ENCODE results near the gene NAA15.
A peak's percentile ranks its signal among the peaks of the same experiment; 100 is the strongest.
"Not testable (repeated sequence)": the region's sequence is repeated elsewhere in the genome, so short reads cannot be mapped to it uniquely, and the experiment has no call there.

Gene NAA15

DNA sequence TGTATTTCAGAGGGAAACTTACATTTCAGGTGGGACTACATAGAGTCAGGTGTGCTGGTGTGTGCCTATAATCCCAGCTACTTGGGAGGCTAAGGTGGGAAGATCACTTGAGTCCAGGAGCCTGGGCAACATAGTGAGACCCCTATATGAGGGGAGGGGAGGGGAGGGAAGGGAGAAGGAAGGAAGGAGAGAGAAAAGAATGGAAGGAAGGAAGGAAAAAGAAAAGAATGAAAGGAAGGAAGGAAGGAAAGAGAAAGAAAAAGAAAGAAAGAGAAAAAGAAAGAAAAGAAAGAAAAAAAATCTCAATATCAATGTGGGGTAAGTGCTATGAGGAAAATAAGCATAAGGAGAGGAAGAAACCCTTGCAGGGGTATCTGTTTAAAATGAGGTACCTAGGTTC lies 109.0 kb downstream of the NAA15 start:
- POLR2A ChIA-PET = no interaction called here
- TF ChIP-seq ARNT (IDR thresholded peaks at IDR 0.05) = no peak
- no peak for TF ChIP-seq ELF4 (IDR thresholded peaks at IDR 0.05)
- TF ChIP-seq ZNF384 (IDR thresholded peaks at IDR 0.05) = no peak
- no peak for TF ChIP-seq FOXK2 (IDR thresholded peaks at IDR 0.05)
- TF ChIP-seq SP1 (IDR thresholded peaks at IDR 0.05) = no peak
- no peak for TF ChIP-seq SUZ12 (IDR thresholded peaks at IDR 0.05)
- TF ChIP-seq, protein P1, sequence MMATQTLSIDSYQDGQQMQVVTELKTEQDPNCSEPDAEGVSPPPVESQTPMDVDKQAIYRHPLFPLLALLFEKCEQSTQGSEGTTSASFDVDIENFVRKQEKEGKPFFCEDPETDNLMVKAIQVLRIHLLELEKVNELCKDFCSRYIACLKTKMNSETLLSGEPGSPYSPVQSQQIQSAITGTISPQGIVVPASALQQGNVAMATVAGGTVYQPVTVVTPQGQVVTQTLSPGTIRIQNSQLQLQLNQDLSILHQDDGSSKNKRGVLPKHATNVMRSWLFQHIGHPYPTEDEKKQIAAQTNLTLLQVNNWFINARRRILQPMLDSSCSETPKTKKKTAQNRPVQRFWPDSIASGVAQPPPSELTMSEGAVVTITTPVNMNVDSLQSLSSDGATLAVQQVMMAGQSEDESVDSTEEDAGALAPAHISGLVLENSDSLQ (IDR thresholded peaks at IDR 0.05) = no peak
- no peak for TF ChIP-seq NFRKB (IDR thresholded peaks at IDR 0.05)
- TF ChIP-seq HDGF (IDR thresholded peaks at IDR 0.05; ENCODE audit: borderline replicate concordance) = no peak
- TF ChIP-seq TARDBP (IDR thresholded peaks at IDR 0.05) = no peak
- no peak for DNase-seq (ENCODE audit: extremely low spot score)
- CTCF ChIA-PET = no interaction called here

DNA sequence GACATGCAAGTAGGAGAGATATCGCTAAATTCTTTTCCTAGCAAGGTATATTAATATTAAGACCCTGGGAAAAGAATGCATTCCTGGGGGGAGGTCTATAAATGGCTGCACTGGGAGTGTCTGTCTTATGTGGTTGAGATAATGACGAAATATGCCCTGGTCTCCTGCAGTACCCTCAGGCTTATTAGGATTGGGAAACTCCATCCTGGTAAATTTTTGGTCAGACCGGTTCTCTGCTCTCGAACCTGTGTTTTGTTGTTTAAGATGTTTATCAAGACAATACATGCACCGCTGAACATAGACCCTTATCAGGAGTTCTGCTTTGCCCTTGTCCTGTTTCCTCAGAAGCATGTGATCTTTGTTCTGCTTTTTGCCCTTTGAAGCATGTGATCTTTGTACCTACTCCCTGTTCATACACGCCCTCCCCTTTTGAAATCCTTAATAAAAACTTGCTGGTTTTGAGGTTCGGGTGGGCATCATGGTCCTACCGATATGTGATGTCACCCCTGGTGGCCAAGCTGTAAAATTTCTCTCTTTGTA lies 113.4 kb downstream of the NAA15 start:
- POLR2A ChIA-PET; CTCF ChIA-PET; DNase-seq (ENCODE audit: extremely low spot score): not testable (repeated sequence)

DNA sequence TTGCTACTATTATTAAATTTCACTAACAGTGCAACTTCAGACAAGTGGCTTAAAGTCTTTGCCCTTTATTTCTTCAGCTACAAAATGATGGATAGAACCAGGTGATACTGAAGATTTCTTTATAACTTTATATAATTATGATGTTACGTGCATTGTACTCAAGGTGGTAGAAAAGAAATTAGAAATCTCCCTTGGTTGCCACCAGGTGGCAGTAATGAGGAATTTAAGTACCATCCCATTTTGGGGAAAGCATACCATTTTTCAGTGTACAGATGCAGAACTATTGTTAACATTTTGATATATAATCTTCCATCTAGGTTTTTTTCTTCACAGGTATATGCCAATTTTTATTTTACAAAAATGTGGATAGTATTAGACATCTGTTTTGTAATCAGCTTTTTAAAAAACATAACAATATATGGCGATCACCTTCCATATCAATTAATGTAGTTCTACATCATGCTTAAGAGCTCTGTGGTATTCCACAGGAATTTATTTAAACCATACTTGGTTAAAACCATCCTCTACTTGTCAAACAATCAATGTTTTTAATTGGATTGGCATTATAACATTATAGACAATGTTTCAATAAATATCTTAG lies 114.9 kb downstream of the NAA15 start:
- CTCF ChIA-PET = interaction anchor here (0.5 to 0.9 kb wide), 5 partner anchors 10 to 393 kb away, joined by 3 to 5 read pairs (median 4); no protein-coding TSS in a partner anchor

DNA sequence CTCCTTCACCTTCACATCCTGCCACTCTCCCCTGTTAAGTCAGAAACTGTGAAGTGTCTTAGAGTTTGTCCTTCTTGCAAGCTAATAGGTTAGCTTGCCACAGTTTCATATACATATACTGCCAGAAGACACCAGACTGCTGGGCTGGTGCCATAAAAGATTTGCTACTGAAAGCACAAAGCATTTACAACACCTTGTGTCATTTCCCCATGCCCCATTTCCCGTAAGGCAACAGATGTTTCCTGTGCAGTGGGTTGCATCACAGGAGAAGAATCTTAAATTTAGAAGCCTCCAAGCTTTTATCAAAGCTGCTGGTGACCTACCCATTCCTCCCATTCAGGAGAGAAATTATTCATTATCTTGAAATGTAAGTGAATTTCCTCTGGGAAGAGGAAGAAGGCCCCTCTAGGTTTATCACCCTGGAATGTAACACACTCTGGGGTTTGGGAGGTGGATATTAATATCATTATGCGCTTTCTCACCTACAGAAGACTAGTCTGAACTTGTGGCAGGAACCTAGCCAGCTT lies 118.1 kb downstream of the NAA15 start:
- ChIA-PET CTCF (interaction anchor here (0.6 to 0.7 kb wide), 2 partner anchors 33 to 176 kb away, joined by 3 read pairs; no protein-coding TSS in a partner anchor), POLR2A (interaction anchor here (0.8 kb wide), 1 partner anchor 34 kb away, joined by 3 read pairs; no protein-coding TSS in a partner anchor)
- TF ChIP-seq NFRKB (IDR thresholded peaks at IDR 0.05) = no peak
- DNase-seq (ENCODE audit: extremely low spot score) = no peak

More for the DNA sequence above, 114.9 kb downstream of the NAA15 start:
- TF ChIP-seq CTBP1 (IDR thresholded peaks at IDR 0.05; ENCODE audit: borderline replicate concordance) (no peak), ELF4 (IDR thresholded peaks at IDR 0.05) (no peak), LEF1 (IDR thresholded peaks at IDR 0.05; ENCODE audit: borderline replicate concordance) (no peak), HDGF (IDR thresholded peaks at IDR 0.05; ENCODE audit: borderline replicate concordance) (no peak), FOXM1 (IDR thresholded peaks at IDR 0.05; ENCODE audit: borderline replicate concordance) (no peak), BHLHE40 (IDR thresholded peaks at IDR 0.05; ENCODE audit: borderline replicate concordance) (no peak), ZNF384 (IDR thresholded peaks at IDR 0.05) (no peak)
- DNase-seq (ENCODE audit: extremely low spot score) = peak; percentile 39
- POLR2A ChIA-PET = no interaction called here

DNA sequence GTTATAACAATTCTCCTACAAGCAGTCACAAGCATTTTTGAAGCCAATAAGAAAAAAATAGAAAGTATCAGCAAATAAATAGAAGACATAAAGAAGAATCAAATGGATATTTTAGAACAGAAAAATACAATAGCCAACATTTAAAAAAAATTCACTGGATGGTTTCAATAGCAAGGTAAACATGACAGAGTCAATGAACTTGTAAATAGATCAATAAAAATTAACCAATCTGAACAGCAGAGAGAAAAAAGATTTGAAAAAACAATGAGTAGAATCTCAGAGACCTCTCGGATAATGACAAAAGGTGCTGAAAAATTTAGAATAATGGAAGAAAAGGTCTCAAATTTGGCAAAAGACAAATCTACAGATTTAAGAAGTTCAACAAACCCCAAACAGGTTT lies 119.3 kb downstream of the NAA15 start:
- POLR2A ChIA-PET = no interaction called here
- no peak for TF ChIP-seq BHLHE40 (IDR thresholded peaks at IDR 0.05; ENCODE audit: borderline replicate concordance)
- TF ChIP-seq FOXA1 (IDR thresholded peaks at IDR 0.05) = no peak
- TF ChIP-seq CTBP1 (IDR thresholded peaks at IDR 0.05; ENCODE audit: borderline replicate concordance) = no peak
- TF ChIP-seq SUZ12 (IDR thresholded peaks at IDR 0.05) = no peak
- TF ChIP-seq L3MBTL2 (conservative IDR thresholded peaks at IDR 0.05) = no peak
- no peak for TF ChIP-seq FOXK2 (IDR thresholded peaks at IDR 0.05)
- TF ChIP-seq TARDBP (IDR thresholded peaks at IDR 0.05) = no peak
- TF ChIP-seq ARNT (IDR thresholded peaks at IDR 0.05) = no peak
- no peak for TF ChIP-seq LEF1 (IDR thresholded peaks at IDR 0.05; ENCODE audit: borderline replicate concordance)
- TF ChIP-seq, protein P1 (IDR thresholded peaks at IDR 0.05) = no peak
- no peak for TF ChIP-seq SP1 (IDR thresholded peaks at IDR 0.05)
- no peak for TF ChIP-seq HDGF (IDR thresholded peaks at IDR 0.05; ENCODE audit: borderline replicate concordance)
- no peak for TF ChIP-seq ZNF384 (IDR thresholded peaks at IDR 0.05)
- no peak for TF ChIP-seq NFRKB (IDR thresholded peaks at IDR 0.05)
- CTCF ChIA-PET = interaction anchor here (0.6 kb wide), 1 partner anchor 113 kb away, joined by 6 read pairs; no protein-coding TSS in a partner anchor
- no peak for DNase-seq (ENCODE audit: extremely low spot score)

DNA sequence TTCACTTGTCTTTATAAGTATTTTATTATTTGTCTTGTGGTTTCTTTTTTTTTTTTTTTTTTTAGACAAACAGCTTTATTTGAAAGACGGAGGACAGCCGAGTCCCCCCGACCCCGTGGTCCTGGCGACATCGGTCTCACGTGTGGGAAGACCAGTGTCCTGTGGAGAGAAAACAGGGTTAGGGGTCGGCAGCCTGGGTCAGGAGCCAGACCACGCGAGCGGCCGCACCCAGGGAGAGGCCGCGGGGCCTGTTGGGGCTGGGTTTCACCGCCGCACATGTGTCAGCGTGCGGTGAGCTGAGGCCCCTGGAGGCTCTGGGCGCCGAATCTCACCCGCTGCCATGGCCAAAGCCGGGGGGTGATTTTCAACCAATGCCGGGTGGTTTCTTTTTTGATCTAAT lies 134.8 kb downstream of the NAA15 start:
- CTCF ChIA-PET = interaction anchor here (0.7 kb wide), 1 partner anchor 172 kb away, joined by 4 read pairs; no protein-coding TSS in a partner anchor
- TF ChIP-seq SUZ12 (IDR thresholded peaks at IDR 0.05) (no peak), SP1 (IDR thresholded peaks at IDR 0.05) (no peak), FOXM1 (IDR thresholded peaks at IDR 0.05; ENCODE audit: borderline replicate concordance) (no peak), FOXA1 (IDR thresholded peaks at IDR 0.05) (no peak), NFRKB (IDR thresholded peaks at IDR 0.05) (no peak), ARNT (IDR thresholded peaks at IDR 0.05) (no peak), ZNF384 (IDR thresholded peaks at IDR 0.05) (no peak), FOXK2 (IDR thresholded peaks at IDR 0.05) (no peak), ELF4 (IDR thresholded peaks at IDR 0.05) (no peak), BHLHE40 (IDR thresholded peaks at IDR 0.05; ENCODE audit: borderline replicate concordance) (no peak), HDGF (IDR thresholded peaks at IDR 0.05; ENCODE audit: borderline replicate concordance) (no peak), CTBP1 (IDR thresholded peaks at IDR 0.05; ENCODE audit: borderline replicate concordance) (no peak), TARDBP (IDR thresholded peaks at IDR 0.05) (no peak)
- TF ChIP-seq, protein P1 (IDR thresholded peaks at IDR 0.05) = no peak
- no peak for DNase-seq (ENCODE audit: extremely low spot score)
- POLR2A ChIA-PET = no interaction called here

All from HEK293T (cell line).